GM19324 (cell line): ENCODE measurements around the gene CENPF.

Experiments
- ATAC-seq: cut with Tn5 transposase; IDR thresholded peaks from one replicate; pipeline ENCODE4 v1.9.1; 2021; ENCODE audit warnings: mild to moderate bottlenecking, moderate library complexity; ENCODE audit not compliant: unreplicated experiment, low FRiP score

The CENPF gene

GRCh38 chr1:214694769-214695168 is 91.8 kb downstream of the CENPF start:
- ATAC-seq: no peak

GRCh38 chr1:214698559-214698958 is 95.6 kb downstream of the CENPF start:
- no peak for ATAC-seq

GRCh38 chr1:214700437-214700836 is 97.4 kb downstream of the CENPF start:
- ATAC-seq: no peak

GRCh38 chr1:214702556-214702955 is 99.6 kb downstream of the CENPF start:
- no peak for ATAC-seq

GRCh38 chr1:214707306-214708087 is 104.5 kb downstream of the CENPF start:
- ATAC-seq: no peak

- ATAC-seq: no peak
Observed at GRCh38 chr1:214708321-214708955, 105.4 kb downstream of the CENPF start.

GRCh38 chr1:214709241-214709640 is 106.2 kb downstream of the CENPF start:
- ATAC-seq: no peak

- ATAC-seq: no peak
Observed at GRCh38 chr1:214712737-214713136, 109.7 kb downstream of the CENPF start.
